MCF 10A (cell line): ENCODE measurements around the gene PPP3CA. TPM values are rescaled to one million over a fixed set of nuclear protein-coding genes. Genes with fewer than 3 reads are reported as not detected.

ENCODE experiments used
- BruUV-seq: library from RNA; stranded (reverse); fragments of 400-500 nt; replicated peaks from 2 replicates; lab custom pipeline; 2021; lab: Mats Ljungman, UMichigan
- CTCF ChIA-PET: fragments of 300-600 bp; sonication (Branson Sonifier 250); formaldehyde crosslinking; extraction: SDS; loops from one replicate; lab custom pipeline; 2021; ENCODE audit warnings: antibody characterized with exemption, inconsistent platforms; lab: Yijun Ruan, JAX
- POLR2A ChIA-PET: fragments of 300-600, 350-650 bp; sonication (Branson Sonifier 250); formaldehyde crosslinking; extraction: SDS; loops from one replicate; lab custom pipeline; 2020; ENCODE audit warnings: antibody characterized with exemption, inconsistent platforms; lab: Yijun Ruan, JAX
- DNase-seq: peaks from one replicate; pipeline ENCODE4 v3.0.0-alpha.2; 2018; ENCODE audit not compliant: unreplicated experiment
- H3K27ac Mint-ChIP-seq: one replicate; pipeline ENCODE4 v1.8.0; 2022; ENCODE audit warnings: mild to moderate bottlenecking, low read depth, mixed read lengths; ENCODE audit not compliant: unreplicated experiment
- H3K27me3 Mint-ChIP-seq: one replicate; pipeline ENCODE4 v1.8.0; 2022; ENCODE audit warnings: mixed read lengths; ENCODE audit not compliant: insufficient read depth, unreplicated experiment
- H3K36me3 Mint-ChIP-seq: one replicate; pipeline ENCODE4 v1.8.0; 2022; ENCODE audit warnings: mild to moderate bottlenecking, moderate library complexity, mixed read lengths; ENCODE audit not compliant: insufficient read depth, unreplicated experiment
- H3K4me1 Mint-ChIP-seq: one replicate; pipeline ENCODE4 v1.8.0; 2022; ENCODE audit warnings: mixed read lengths; ENCODE audit not compliant: insufficient read depth, unreplicated experiment
- H3K4me3 Mint-ChIP-seq: one replicate; pipeline ENCODE4 v1.8.0; 2022; ENCODE audit warnings: mild to moderate bottlenecking, moderate library complexity, mixed read lengths; ENCODE audit not compliant: unreplicated experiment
- H3K9me3 Mint-ChIP-seq: one replicate; pipeline ENCODE4 v1.8.0; 2022; ENCODE audit warnings: mixed read lengths; ENCODE audit not compliant: unreplicated experiment
- intact Hi-C: fragments of 100-400 bp; cut with micrococcal nuclease; formaldehyde crosslinking; loops from 2 replicates; pipeline ENCODE4 v1.14.1; 2022
- total RNA-seq: library from RNA; stranded (reverse); gene quantifications from 2 replicates; pipeline ENCODE4 v1.2.3, GENCODE V29; 2022
- TF ChIP-seq, protein P1 (sequence below): fragments of 200-600 bp; IDR thresholded peaks from one replicate; pipeline ENCODE4 v1.8.0; 2022; ENCODE audit warnings: antibody characterized with exemption, mild to moderate bottlenecking; ENCODE audit not compliant: unreplicated experiment

The PPP3CA gene
- total RNA-seq, 1 experiment from 2014 or later, result 73.0 TPM

DNA sequence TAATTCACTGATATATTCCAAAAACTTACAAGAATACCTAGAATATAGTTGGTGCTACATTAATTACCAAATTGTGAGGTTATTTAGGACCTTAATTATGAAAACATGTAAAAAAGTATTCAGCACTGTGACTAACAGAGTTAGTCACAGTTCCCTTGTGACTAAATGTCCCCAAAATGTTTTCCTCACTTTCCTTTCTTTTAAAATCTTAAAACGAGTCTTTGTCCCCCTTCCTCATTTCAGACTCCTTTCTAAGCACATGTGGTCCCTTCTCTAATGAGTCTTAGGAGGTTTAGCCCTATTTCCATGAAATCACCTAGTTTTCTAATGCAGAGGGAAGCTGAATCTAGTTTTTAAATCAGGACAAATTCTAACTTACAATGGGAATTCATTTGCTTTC, 175.0 kb downstream of the PPP3CA start:
- Mint-ChIP-seq H3K36me3 (no peaks in the 10 kb centered on the region), H3K9me3 (no peaks in the 10 kb centered on the region), H3K4me3 (no peak overlapping the region), H3K27ac (peak overlapping the region; percentile 80), H3K27me3 (no peaks in the 10 kb centered on the region), H3K4me1 (peaks cover 34% of the 10 kb centered on the region)
- POLR2A ChIA-PET, result interaction anchor here (0.5 kb wide), 1 partner anchor 137 kb away, joined by 3 read pairs; no protein-coding TSS in a partner anchor
- BruUV-seq, result no TSS peak
- intact Hi-C loops, result no loop called here
- no peak for DNase-seq
- CTCF ChIA-PET, result interaction anchor here (0.7 kb wide), 2 partner anchors 36 to 85 kb away, joined by 3 read pairs; no protein-coding TSS in a partner anchor
- TF ChIP-seq, protein P1, sequence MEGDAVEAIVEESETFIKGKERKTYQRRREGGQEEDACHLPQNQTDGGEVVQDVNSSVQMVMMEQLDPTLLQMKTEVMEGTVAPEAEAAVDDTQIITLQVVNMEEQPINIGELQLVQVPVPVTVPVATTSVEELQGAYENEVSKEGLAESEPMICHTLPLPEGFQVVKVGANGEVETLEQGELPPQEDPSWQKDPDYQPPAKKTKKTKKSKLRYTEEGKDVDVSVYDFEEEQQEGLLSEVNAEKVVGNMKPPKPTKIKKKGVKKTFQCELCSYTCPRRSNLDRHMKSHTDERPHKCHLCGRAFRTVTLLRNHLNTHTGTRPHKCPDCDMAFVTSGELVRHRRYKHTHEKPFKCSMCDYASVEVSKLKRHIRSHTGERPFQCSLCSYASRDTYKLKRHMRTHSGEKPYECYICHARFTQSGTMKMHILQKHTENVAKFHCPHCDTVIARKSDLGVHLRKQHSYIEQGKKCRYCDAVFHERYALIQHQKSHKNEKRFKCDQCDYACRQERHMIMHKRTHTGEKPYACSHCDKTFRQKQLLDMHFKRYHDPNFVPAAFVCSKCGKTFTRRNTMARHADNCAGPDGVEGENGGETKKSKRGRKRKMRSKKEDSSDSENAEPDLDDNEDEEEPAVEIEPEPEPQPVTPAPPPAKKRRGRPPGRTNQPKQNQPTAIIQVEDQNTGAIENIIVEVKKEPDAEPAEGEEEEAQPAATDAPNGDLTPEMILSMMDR, result no peak

DNA sequence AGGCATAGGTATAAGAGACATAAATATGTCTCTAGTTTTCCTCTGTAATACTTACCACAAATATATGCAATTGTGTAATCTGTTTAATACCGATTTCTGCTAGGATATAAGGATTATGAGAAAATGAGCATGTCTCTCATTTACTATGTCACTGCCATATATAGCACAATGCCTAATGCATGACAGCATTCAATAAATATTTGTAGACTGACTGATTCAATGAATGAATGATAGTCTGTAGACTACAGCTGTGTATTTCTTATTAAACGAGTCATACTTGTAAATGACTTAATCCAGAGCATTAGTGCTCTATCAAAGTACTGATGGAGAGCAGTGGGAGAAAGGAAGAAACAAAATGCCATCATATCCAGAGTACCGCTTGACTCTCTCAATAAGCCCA, 175.6 kb downstream of the PPP3CA start:
- BruUV-seq, result no TSS peak
- Mint-ChIP-seq H3K27ac (no peak overlapping the region), H3K4me3 (no peak overlapping the region), H3K9me3 (no peaks in the 10 kb centered on the region), H3K4me1 (peaks cover 30% of the 10 kb centered on the region), H3K36me3 (no peaks in the 10 kb centered on the region), H3K27me3 (no peaks in the 10 kb centered on the region)
- ChIA-PET POLR2A (no interaction called here), CTCF (interaction anchor here (0.7 to 1.2 kb wide), 2 partner anchors 11 to 84 kb away, joined by 3 to 4 read pairs; no protein-coding TSS in a partner anchor)
- TF ChIP-seq, protein P1, result no peak
- intact Hi-C loops, result no loop called here
- DNase-seq, result no peak

DNA sequence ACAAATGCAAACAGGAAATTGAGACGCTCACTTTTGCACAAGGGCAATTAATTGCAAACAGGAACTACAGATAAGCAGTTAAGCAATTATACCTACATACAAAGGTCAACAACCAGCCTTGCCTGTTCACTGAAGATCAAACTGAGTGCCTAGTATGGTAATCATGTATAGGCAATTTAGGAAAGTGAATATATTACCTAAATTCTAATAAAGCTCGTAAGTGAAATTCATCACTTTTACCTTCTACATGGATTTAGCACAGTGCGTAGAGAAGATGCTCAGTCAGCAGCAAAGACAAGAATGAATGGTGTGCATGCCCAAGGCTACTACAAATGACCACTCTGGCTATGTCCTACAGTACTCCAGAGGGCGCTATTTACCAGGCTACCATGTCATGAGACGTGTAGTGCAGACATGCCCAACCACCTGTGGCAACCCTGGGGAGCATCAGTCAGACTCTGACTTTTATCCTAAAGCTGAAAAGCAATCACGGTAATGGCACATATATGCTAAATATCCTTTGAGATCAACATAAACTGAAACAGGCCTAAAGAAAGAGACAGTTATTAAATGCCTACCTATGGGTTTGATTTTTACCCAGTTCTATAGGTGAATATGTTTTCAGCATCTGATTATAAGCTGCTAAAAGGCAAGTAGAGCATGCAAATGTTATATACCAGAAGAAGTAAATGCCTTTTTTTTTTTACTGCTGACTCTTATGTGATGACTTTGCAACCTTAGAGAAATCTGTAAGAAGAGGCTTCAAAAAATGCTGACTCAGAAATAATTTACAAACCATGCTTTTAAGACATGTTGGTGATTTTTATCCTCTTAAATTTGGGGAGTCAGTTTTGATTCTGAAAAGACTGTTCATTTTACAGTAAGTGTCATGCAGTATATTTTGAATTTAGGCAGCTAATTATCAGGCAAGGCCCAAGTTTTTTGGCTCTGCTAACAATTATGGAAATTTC, 178.0 kb downstream of the PPP3CA start:
- ChIA-PET POLR2A (interaction anchor here (0.8 to 1.4 kb wide), 4 partner anchors 13 to 180 kb away, joined by 3 to 5 read pairs (median 4); partner anchors contain the start of gene PPP3CA), CTCF (interaction anchor here (0.5 to 2.3 kb wide), 25 partner anchors 10 to 1211 kb away, joined by 3 to 10 read pairs (median 3); no protein-coding TSS in a partner anchor)
- peak; percentile 85 for DNase-seq
- no TSS peak for BruUV-seq
- no peak overlapping the region for H3K27ac Mint-ChIP-seq
- H3K9me3 Mint-ChIP-seq, result no peaks in the 10 kb centered on the region
- H3K27me3 Mint-ChIP-seq, result no peaks in the 10 kb centered on the region
- no peak overlapping the region for H3K4me3 Mint-ChIP-seq
- TF ChIP-seq, protein P1, result peak; percentile 44
- H3K36me3 Mint-ChIP-seq, result no peaks in the 10 kb centered on the region
- H3K4me1 Mint-ChIP-seq, result peaks cover 20% of the 10 kb centered on the region
- intact Hi-C loops, result loop anchor here (1.0 to 10.0 kb wide), 4 partner anchors 178 to 561 kb away; partner anchors contain the start of gene PPP3CA

DNA sequence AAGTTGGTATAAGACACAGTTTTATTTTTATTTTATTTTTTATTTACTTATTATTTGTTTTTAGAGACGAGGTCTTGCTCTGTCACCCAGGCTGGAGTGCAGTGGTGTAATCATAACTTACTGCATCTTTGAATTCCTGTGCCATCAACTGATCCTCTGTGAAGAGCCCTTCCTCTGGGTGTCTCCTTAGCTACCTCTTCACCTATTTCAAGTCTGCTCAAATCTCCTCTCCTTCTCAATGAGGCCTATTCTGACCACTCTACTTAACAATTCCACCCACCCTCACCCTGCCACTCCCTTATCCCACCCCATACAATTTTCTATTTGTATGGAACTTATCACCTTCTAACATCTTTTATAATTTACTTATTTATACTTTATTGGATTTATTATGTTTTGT, 183.4 kb downstream of the PPP3CA start:
- CTCF ChIA-PET, result interaction anchor here (1.2 kb wide), 1 partner anchor 33 kb away, joined by 4 read pairs; no protein-coding TSS in a partner anchor
- peak; percentile 42 for DNase-seq
- no peaks in the 10 kb centered on the region for H3K27me3 Mint-ChIP-seq
- no peaks in the 10 kb centered on the region for H3K9me3 Mint-ChIP-seq
- BruUV-seq, result no TSS peak
- no peaks in the 10 kb centered on the region for H3K36me3 Mint-ChIP-seq
- H3K4me1 Mint-ChIP-seq, result peaks cover 24% of the 10 kb centered on the region
- H3K4me3 Mint-ChIP-seq, result no peak overlapping the region
- TF ChIP-seq, protein P1, result no peak
- POLR2A ChIA-PET, result interaction anchor here (0.6 to 0.8 kb wide), 2 partner anchors 50 to 743 kb away, joined by 3 to 4 read pairs; no protein-coding TSS in a partner anchor
- peak overlapping the region; percentile 47 for H3K27ac Mint-ChIP-seq
- intact Hi-C loops, result loop anchor here (10.0 kb wide), 2 partner anchors 229 to 371 kb away; no protein-coding TSS in a partner anchor
